GM12878 (cell line): ENCODE data around the gene SSH3. TPM values are rescaled to one million over a fixed set of nuclear protein-coding genes. Genes with fewer than 3 reads are reported as not detected.

Source experiments
- FOXK2 ChIP-seq: fragments of 450-650 bp; IDR thresholded peaks from 2 replicates; pipeline ENCODE4 v1.6.1; 2017; ENCODE audit warnings: mild to moderate bottlenecking, moderate library complexity
- KLF5 ChIP-seq: fragments of 450-650 bp; IDR thresholded peaks from 2 replicates; pipeline ENCODE4 v1.6.1; 2014; ENCODE audit warnings: mild to moderate bottlenecking; ENCODE audit not compliant: partially characterized antibody
- MXI1 ChIP-seq: fragments of 150-350 bp; IDR thresholded peaks from 2 replicates; pipeline ENCODE4 v1.6.1; 2011; ENCODE audit warnings: low read depth, mild to moderate bottlenecking, inconsistent platforms, low read length, improper control_type of control experiment
- NFYA ChIP-seq: IDR thresholded peaks from 2 replicates; pipeline ENCODE4 v1.6.1; 2011; ENCODE audit warnings: low read depth, mild to moderate bottlenecking, low read length, improper control_type of control experiment, borderline replicate concordance
- NFYB ChIP-seq: IDR thresholded peaks from 2 replicates; pipeline ENCODE4 v1.6.1; 2011; ENCODE audit warnings: low read depth, mild to moderate bottlenecking, low read length, improper control_type of control experiment, moderate library complexity; ENCODE audit not compliant: insufficient read depth
- SMAD1 ChIP-seq: fragments of 450-650 bp; IDR thresholded peaks from 2 replicates; pipeline ENCODE4 v1.6.1; 2018; ENCODE audit warnings: mild to moderate bottlenecking, low read depth; ENCODE audit not compliant: partially characterized antibody
- SUZ12 ChIP-seq: fragments of 200-600 bp; sonication (generic); IDR thresholded peaks from one replicate; pipeline ENCODE4 v1.6.1; 2018; ENCODE audit warnings: antibody characterized with exemption, mild to moderate bottlenecking; ENCODE audit not compliant: unreplicated experiment
- TCF3 ChIP-seq: IDR thresholded peaks from 2 replicates; pipeline ENCODE4 v1.6.1; 2012; ENCODE audit warnings: low read depth, mild to moderate bottlenecking, low read length, borderline replicate concordance; ENCODE audit not compliant: insufficient read depth
- polyA plus RNA-seq, 11 experiments: library from polyadenylated mRNA; depleted of rRNA in 4 of 11; unstranded in 6 of 11; stranded (reverse) in 5 of 11; fragments of >200 nt; fragmentation: Nextera tagmentation in 4 of 11; fragmentation: Illumina TruSeq in 1 of 11; extraction: Ambion mirVana in 4 of 11; extraction: Trizol in 1 of 11; gene quantifications; 1 replicate in 1 of 11; 2 replicates in 10 of 11; pipeline versions ENCODE4 v1.2.1 to v1.2.3, GENCODE V29; 2011 to 2016; ENCODE audit warnings: inconsistent platforms in 2 of 11, missing spikeins in 2 of 11, low read depth in 1 of 11
- total RNA-seq, 4 experiments: library from RNA; depleted of rRNA in 3 of 4; stranded (reverse); fragments of >200 nt in 3 of 4; fragmentation: Illumina TruSeq in 1 of 4; extraction: Trizol in 1 of 4; gene quantifications; 2 replicates each; pipeline versions ENCODE4 v1.2.1 to v1.2.3, GENCODE V29; 2013 to 2021
- TF ChIP-seq, protein P1 (sequence below): fragments of 450-650 bp; IDR thresholded peaks from 2 replicates; pipeline ENCODE4 v1.6.1; 2017; ENCODE audit warnings: mild to moderate bottlenecking, low read depth, inconsistent platforms; ENCODE audit not compliant: poor library complexity, severe bottlenecking
- TF ChIP-seq, protein P2 (sequence below): fragments of 150-350 bp; IDR thresholded peaks from 2 replicates; pipeline ENCODE4 v1.6.1; 2016; ENCODE audit warnings: low read depth, low read length
- TF ChIP-seq, protein P3 (sequence below): IDR thresholded peaks from 2 replicates; pipeline ENCODE4 v1.6.1; 2012; ENCODE audit warnings: low read depth, low read length, improper control_type of control experiment
- TF ChIP-seq, protein P4 (sequence below): fragments of 450-650 bp; formaldehyde crosslinking; IDR thresholded peaks from 2 replicates; pipeline ENCODE4 v1.4.0; 2020; ENCODE audit warnings: mild to moderate bottlenecking, moderate library complexity
- TF ChIP-seq, protein P5 (sequence below): fragments of 450-650 bp; IDR thresholded peaks from 2 replicates; pipeline ENCODE4 v1.6.1; 2018; ENCODE audit warnings: mild to moderate bottlenecking, low read depth, moderate library complexity; ENCODE audit not compliant: partially characterized antibody

SSH3 gene
- total and polyA plus RNA-seq, 10 of the 15 experiments (the other 5 are each of a cell fraction or from before 2014, with no cell fraction given) = 0.05 to 0.83 (median 0.28) TPM; not detected in 3

DNA sequence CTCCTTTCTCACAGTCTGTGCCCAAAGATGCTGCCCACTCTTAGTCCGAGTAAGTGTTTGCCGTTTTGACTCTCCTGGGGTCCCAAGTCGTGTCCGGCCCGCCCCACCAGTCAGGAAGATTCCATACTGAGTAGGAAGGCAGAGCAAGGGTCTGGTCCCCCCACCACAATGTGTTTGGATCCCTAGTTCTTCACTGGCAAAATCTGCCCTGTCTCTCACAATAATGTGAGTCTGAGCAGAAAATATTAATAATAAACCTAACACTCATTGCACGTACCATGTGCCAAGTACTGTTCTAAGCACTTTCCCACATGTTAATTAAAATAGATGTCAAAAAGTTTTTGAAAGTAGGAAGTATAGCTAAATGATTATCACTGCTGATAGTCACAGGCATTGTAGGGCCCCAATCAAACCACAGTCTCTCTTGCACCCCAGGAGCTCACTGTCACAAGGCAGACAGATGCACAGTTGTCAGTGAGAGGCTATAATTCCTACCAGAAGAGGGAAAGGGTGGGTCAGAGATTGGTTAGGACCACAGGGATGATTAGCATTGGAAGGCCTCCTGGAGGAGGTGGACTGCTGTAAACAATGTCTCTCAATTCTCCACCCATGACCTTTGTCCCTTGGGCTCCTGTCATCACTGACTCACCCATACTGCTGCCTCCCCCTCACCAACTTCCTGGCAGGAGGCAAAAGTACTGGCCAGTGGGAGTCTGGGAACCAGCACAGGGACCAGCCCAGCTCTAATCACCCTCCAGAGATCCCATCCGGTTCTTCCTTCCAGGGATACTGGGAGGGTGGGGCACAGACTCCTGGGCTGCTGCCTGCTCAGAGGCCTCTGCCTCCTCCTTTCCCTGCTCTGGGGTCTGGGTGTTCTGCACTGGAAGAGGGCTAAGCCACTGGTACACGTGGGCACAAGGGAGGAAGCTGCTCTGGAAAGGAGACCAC is 51.0 kb downstream of the SSH3 start (continued):
- TF ChIP-seq, protein P1, sequence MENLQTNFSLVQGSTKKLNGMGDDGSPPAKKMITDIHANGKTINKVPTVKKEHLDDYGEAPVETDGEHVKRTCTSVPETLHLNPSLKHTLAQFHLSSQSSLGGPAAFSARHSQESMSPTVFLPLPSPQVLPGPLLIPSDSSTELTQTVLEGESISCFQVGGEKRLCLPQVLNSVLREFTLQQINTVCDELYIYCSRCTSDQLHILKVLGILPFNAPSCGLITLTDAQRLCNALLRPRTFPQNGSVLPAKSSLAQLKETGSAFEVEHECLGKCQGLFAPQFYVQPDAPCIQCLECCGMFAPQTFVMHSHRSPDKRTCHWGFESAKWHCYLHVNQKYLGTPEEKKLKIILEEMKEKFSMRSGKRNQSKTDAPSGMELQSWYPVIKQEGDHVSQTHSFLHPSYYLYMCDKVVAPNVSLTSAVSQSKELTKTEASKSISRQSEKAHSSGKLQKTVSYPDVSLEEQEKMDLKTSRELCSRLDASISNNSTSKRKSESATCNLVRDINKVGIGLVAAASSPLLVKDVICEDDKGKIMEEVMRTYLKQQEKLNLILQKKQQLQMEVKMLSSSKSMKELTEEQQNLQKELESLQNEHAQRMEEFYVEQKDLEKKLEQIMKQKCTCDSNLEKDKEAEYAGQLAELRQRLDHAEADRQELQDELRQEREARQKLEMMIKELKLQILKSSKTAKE = peak; percentile 7
- TF ChIP-seq FOXK2 (no peak), NFYB (no peak), MXI1 (peak; percentile 56; the same call in 1 of the 2 replicates), KLF5 (no peak), SMAD1 (no peak), TCF3 (no peak), SUZ12 (no peak), NFYA (no peak)
- TF ChIP-seq, protein P2, sequence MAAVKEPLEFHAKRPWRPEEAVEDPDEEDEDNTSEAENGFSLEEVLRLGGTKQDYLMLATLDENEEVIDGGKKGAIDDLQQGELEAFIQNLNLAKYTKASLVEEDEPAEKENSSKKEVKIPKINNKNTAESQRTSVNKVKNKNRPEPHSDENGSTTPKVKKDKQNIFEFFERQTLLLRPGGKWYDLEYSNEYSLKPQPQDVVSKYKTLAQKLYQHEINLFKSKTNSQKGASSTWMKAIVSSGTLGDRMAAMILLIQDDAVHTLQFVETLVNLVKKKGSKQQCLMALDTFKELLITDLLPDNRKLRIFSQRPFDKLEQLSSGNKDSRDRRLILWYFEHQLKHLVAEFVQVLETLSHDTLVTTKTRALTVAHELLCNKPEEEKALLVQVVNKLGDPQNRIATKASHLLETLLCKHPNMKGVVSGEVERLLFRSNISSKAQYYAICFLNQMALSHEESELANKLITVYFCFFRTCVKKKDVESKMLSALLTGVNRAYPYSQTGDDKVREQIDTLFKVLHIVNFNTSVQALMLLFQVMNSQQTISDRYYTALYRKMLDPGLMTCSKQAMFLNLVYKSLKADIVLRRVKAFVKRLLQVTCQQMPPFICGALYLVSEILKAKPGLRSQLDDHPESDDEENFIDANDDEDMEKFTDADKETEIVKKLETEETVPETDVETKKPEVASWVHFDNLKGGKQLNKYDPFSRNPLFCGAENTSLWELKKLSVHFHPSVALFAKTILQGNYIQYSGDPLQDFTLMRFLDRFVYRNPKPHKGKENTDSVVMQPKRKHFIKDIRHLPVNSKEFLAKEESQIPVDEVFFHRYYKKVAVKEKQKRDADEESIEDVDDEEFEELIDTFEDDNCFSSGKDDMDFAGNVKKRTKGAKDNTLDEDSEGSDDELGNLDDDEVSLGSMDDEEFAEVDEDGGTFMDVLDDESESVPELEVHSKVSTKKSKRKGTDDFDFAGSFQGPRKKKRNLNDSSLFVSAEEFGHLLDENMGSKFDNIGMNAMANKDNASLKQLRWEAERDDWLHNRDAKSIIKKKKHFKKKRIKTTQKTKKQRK = no peak
- TF ChIP-seq, protein P3, sequence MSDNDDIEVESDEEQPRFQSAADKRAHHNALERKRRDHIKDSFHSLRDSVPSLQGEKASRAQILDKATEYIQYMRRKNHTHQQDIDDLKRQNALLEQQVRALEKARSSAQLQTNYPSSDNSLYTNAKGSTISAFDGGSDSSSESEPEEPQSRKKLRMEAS = no peak; the same call in 1 of the 2 replicates
- TF ChIP-seq, protein P4, sequence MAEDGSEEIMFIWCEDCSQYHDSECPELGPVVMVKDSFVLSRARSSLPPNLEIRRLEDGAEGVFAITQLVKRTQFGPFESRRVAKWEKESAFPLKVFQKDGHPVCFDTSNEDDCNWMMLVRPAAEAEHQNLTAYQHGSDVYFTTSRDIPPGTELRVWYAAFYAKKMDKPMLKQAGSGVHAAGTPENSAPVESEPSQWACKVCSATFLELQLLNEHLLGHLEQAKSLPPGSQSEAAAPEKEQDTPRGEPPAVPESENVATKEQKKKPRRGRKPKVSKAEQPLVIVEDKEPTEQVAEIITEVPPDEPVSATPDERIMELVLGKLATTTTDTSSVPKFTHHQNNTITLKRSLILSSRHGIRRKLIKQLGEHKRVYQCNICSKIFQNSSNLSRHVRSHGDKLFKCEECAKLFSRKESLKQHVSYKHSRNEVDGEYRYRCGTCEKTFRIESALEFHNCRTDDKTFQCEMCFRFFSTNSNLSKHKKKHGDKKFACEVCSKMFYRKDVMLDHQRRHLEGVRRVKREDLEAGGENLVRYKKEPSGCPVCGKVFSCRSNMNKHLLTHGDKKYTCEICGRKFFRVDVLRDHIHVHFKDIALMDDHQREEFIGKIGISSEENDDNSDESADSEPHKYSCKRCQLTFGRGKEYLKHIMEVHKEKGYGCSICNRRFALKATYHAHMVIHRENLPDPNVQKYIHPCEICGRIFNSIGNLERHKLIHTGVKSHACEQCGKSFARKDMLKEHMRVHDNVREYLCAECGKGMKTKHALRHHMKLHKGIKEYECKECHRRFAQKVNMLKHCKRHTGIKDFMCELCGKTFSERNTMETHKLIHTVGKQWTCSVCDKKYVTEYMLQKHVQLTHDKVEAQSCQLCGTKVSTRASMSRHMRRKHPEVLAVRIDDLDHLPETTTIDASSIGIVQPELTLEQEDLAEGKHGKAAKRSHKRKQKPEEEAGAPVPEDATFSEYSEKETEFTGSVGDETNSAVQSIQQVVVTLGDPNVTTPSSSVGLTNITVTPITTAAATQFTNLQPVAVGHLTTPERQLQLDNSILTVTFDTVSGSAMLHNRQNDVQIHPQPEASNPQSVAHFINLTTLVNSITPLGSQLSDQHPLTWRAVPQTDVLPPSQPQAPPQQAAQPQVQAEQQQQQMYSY (CRISPR knock-in tag) = no peak
- TF ChIP-seq, protein P5, sequence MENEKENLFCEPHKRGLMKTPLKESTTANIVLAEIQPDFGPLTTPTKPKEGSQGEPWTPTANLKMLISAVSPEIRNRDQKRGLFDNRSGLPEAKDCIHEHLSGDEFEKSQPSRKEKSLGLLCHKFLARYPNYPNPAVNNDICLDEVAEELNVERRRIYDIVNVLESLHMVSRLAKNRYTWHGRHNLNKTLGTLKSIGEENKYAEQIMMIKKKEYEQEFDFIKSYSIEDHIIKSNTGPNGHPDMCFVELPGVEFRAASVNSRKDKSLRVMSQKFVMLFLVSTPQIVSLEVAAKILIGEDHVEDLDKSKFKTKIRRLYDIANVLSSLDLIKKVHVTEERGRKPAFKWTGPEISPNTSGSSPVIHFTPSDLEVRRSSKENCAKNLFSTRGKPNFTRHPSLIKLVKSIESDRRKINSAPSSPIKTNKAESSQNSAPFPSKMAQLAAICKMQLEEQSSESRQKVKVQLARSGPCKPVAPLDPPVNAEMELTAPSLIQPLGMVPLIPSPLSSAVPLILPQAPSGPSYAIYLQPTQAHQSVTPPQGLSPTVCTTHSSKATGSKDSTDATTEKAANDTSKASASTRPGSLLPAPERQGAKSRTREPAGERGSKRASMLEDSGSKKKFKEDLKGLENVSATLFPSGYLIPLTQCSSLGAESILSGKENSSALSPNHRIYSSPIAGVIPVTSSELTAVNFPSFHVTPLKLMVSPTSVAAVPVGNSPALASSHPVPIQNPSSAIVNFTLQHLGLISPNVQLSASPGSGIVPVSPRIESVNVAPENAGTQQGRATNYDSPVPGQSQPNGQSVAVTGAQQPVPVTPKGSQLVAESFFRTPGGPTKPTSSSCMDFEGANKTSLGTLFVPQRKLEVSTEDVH = no peak
